GM12874 (cell line): Measurements from ENCODE around the gene MGMT.

Source experiments
- TF ChIP-seq, protein P1 (sequence below): IDR thresholded peaks from 2 replicates; pipeline ENCODE4 v1.5.1; 2011; ENCODE audit warnings: low read depth, mild to moderate bottlenecking, control low read depth, low read length, moderate library complexity; ENCODE audit not compliant: insufficient read depth

The MGMT gene

DNA sequence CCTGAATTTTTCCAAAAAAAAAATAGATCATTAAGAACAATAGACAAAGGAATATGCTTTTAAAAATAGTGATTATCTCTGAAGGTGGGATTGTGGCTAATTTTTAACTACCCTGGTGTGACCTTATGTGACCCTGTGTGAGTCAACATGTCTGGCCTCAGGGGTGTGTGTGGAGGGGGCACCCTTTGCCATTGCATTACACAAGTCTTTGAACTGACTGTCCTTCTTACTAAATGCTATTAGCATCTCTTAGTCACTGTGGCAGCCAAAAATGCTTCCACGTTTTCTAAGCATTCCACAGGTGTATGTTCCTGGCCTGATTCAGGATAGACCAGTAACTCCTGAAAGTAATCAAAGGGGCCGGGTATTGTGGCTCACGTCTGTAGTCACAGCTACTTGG, 175.4 kb downstream of the MGMT start:
- TF ChIP-seq, protein P1, sequence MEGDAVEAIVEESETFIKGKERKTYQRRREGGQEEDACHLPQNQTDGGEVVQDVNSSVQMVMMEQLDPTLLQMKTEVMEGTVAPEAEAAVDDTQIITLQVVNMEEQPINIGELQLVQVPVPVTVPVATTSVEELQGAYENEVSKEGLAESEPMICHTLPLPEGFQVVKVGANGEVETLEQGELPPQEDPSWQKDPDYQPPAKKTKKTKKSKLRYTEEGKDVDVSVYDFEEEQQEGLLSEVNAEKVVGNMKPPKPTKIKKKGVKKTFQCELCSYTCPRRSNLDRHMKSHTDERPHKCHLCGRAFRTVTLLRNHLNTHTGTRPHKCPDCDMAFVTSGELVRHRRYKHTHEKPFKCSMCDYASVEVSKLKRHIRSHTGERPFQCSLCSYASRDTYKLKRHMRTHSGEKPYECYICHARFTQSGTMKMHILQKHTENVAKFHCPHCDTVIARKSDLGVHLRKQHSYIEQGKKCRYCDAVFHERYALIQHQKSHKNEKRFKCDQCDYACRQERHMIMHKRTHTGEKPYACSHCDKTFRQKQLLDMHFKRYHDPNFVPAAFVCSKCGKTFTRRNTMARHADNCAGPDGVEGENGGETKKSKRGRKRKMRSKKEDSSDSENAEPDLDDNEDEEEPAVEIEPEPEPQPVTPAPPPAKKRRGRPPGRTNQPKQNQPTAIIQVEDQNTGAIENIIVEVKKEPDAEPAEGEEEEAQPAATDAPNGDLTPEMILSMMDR: no peak

- TF ChIP-seq, protein P1: no peak
Observed at GRCh38 chr10:129643266-129643665, 176.2 kb downstream of the MGMT start.

DNA sequence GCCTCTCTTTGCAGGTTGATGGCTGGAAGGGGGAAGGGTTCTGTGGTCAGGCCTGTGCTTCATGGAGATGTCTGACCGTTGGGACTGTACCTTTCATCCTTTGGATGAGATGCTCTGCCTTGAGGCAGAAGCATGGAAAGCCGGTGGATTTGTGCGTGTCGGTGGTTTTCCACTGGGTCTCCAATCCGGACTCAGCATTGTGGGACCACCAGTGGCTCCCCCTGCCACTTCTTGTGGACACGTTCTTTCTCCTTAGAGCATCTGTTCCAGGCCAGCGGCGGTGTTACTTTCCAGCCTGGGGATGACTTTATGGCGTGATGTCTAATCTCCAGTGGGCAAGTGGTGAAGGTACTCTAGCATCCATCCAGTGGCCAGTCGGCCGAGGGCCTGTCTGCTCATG, 178.4 kb downstream of the MGMT start:
- TF ChIP-seq, protein P1: no peak

GRCh38 chr10:129646973-129647372, 179.9 kb downstream of the MGMT start:
- TF ChIP-seq, protein P1: no peak

DNA sequence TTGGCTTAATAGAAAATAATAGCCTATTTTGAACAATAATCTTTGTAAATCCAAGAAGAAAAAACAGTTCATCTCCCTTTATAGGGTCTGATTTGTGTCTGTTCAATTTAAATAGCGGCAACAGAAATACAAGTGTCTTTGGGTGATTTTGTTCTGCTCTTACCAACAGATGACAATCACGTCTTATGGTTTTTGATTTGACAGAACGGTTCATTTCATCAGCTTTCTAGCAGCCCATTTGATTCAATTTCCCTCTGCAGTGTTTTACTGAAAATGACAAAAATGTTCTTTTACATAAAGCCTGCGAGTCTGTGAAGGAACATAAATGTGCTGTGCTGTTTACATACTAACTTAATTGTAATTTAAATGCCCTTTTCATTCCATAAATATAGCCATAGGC, 180.5 kb downstream of the MGMT start:
- TF ChIP-seq, protein P1: no peak

- TF ChIP-seq, protein P1: no peak
Observed at GRCh38 chr10:129648856-129649255, 181.8 kb downstream of the MGMT start.

DNA sequence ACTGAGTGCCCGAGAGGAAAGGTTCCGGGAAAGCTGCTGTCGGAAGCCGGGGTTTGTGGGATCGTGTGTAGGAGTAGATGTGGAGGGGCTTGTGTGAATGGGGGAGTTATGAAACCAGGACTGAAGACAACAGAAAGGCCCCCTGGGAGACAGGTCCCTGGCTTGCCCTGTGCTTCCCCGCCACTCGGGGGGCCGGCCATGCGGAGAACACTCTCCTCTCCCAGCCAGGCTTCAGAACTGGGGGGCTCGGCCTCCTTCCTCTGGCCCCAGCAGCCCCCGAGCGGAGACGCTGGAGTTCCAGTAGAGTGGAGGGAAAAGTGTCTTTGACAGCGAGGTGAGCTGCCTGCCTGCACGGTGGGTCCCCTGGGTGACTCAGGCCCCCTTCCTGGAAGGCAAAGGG, 185.0 kb downstream of the MGMT start:
- TF ChIP-seq, protein P1: no peak
